HCT116 (cell line): Measurements from ENCODE around the gene ZNF26. TPM values are rescaled to one million over a fixed set of nuclear protein-coding genes. Genes with fewer than 3 reads are reported as not detected.

ENCODE experiments used
- ATAC-seq: fragments of 200-7000 bp; cut with Tn5 transposase; 2 replicates; pipeline ENCODE4 v1.9.1; 2020; ENCODE audit warnings: mild to moderate bottlenecking, moderate library complexity
- BruUV-seq: library from RNA; stranded (reverse); fragments of 400-500 nt; replicated peaks from 2 replicates; lab custom pipeline; 2021; lab: Mats Ljungman, UMichigan
- CTCF ChIA-PET: fragments of 300-600 bp; sonication (Branson Sonifier 250); formaldehyde crosslinking; loops from one replicate; lab custom pipeline; 2021; ENCODE audit warnings: antibody characterized with exemption; lab: Charles Lee
- POLR2A ChIA-PET: fragments of 300-600, 350-600 bp; sonication (Branson Sonifier 250); formaldehyde crosslinking; loops from one replicate; lab custom pipeline; 2021; ENCODE audit warnings: antibody characterized with exemption; lab: Charles Lee
- RAD21 ChIA-PET, 2 experiments: fragments of 300-600 bp; sonication (Branson Sonifier 250); formaldehyde crosslinking; loops; one replicate each; lab custom pipeline; 2023; ENCODE audit warnings: low total read pairs in 2 of 2; ENCODE audit not compliant: uncharacterized antibody in 2 of 2, unreplicated experiment in 2 of 2, low non-redundant PET in 1 of 2; lab: Charles Lee
- DNase-seq: peaks from one replicate; pipeline ENCODE4 v3.0.0-alpha.2; 2010; ENCODE audit warnings: low read depth, low spot score
- H2AFZ ChIP-seq: fragments of 200-600 bp; shearing (Covaris generic), sonication (generic); 2 replicates; pipeline ENCODE4 v1.6.1; 2017; ENCODE audit warnings: low read depth, mixed run types, mixed read lengths, antibody characterized with exemption, low read length; ENCODE audit not compliant: poor library complexity, severe bottlenecking
- H3K27ac ChIP-seq: 2 replicates; pipeline ENCODE4 v1.5.1; 2012; ENCODE audit warnings: low read depth, low read length
- H3K27me3 ChIP-seq: fragments of 200-600 bp; sonication (generic); 2 replicates; pipeline ENCODE4 v1.6.1; 2016; ENCODE audit warnings: mixed run types, low read length, mixed read lengths; ENCODE audit not compliant: insufficient read depth
- H3K36me3 ChIP-seq, 2 experiments: fragments of 200-500 bp in 1 of 2; fragments of 200-600 bp in 1 of 2; sonication (Bioruptor generic) in 1 of 2; sonication (generic) in 1 of 2; 2 replicates each; pipeline versions ENCODE4 v1.5.1 to v1.6.1; 2014 to 2016; ENCODE audit warnings: low read length in 2 of 2, inconsistent platforms in 1 of 2, mixed read lengths in 1 of 2, mixed run types in 1 of 2; ENCODE audit not compliant: insufficient read depth in 2 of 2, control insufficient read depth in 1 of 2
- H3K4me1 ChIP-seq, 2 experiments: fragments of 200-600 bp in 1 of 2; sonication (generic) in 1 of 2; 2 replicates each; pipeline versions ENCODE4 v1.5.1 to v1.6.1; 2012 to 2017; ENCODE audit warnings: low read length in 2 of 2, inconsistent platforms in 1 of 2, mild to moderate bottlenecking in 1 of 2, mixed read lengths in 1 of 2, mixed run types in 1 of 2, moderate library complexity in 1 of 2; ENCODE audit not compliant: insufficient read depth in 2 of 2, control insufficient read depth in 1 of 2
- H3K4me2 ChIP-seq: fragments of 200-600 bp; sonication (generic); 2 replicates; pipeline ENCODE4 v1.6.1; 2017; ENCODE audit warnings: mixed run types, low read length, mixed read lengths
- H3K4me3 ChIP-seq, 2 experiments: fragments of 200-600 bp in 1 of 2; sonication (generic) in 1 of 2; replicated peaks in 1 of 2; 2 replicates each; pipeline ENCODE4 v1.5.1; 2011 to 2016; ENCODE audit warnings: low read length in 2 of 2, control low read depth in 1 of 2, low read depth in 1 of 2, mild to moderate bottlenecking in 1 of 2, mixed read lengths in 1 of 2, mixed run types in 1 of 2
- H3K79me2 ChIP-seq: fragments of 200-600 bp; sonication (generic); 2 replicates; pipeline ENCODE4 v1.6.1; 2017; ENCODE audit warnings: mild to moderate bottlenecking, mixed run types, low read length, moderate library complexity, mixed read lengths; ENCODE audit not compliant: insufficient read depth
- H3K9ac ChIP-seq: fragments of 200-600 bp; sonication (generic); 2 replicates; pipeline ENCODE4 v1.6.1; 2016; ENCODE audit warnings: low read length, mixed read lengths
- H3K9me2 ChIP-seq: fragments of 200-600 bp; sonication (generic), shearing (Covaris generic); 2 replicates; pipeline ENCODE4 v1.6.1; 2017; ENCODE audit warnings: mixed run types, mild to moderate bottlenecking, moderate library complexity; ENCODE audit not compliant: insufficient read depth
- H3K9me3 ChIP-seq, 2 experiments: fragments of 200-500 bp in 1 of 2; fragments of 200-600 bp in 1 of 2; sonication (Bioruptor generic) in 1 of 2; sonication (generic) in 1 of 2; 2 replicates each; pipeline ENCODE4 v1.6.1; 2014 to 2017; ENCODE audit warnings: low read length in 2 of 2, mixed read lengths in 2 of 2, inconsistent platforms in 1 of 2, low read depth in 1 of 2, mild to moderate bottlenecking in 1 of 2, mixed run types in 1 of 2, moderate library complexity in 1 of 2; ENCODE audit not compliant: control insufficient read depth in 1 of 2, insufficient read depth in 1 of 2
- H4K20me1 ChIP-seq: fragments of 200-600 bp; sonication (generic), shearing (Covaris generic); 2 replicates; pipeline ENCODE4 v1.6.1; 2017; ENCODE audit warnings: mixed run types, mild to moderate bottlenecking, moderate library complexity; ENCODE audit not compliant: insufficient read depth
- ATF3 ChIP-seq: IDR thresholded peaks from 2 replicates; pipeline ENCODE4 v1.6.1; 2012
- CBX3 ChIP-seq: IDR thresholded peaks from 2 replicates; pipeline ENCODE4 v1.6.1; 2012; ENCODE audit warnings: low read depth
- CEBPB ChIP-seq: IDR thresholded peaks from 2 replicates; pipeline ENCODE4 v1.6.1; 2012; ENCODE audit warnings: low read depth
- ELF1 ChIP-seq: IDR thresholded peaks from 2 replicates; pipeline ENCODE4 v1.6.1; 2012; ENCODE audit warnings: low read depth, borderline replicate concordance
- EZH2 ChIP-seq: fragments of 200-600 bp; sonication (generic); IDR thresholded peaks from 2 replicates; pipeline ENCODE4 v1.6.1; 2017; ENCODE audit warnings: antibody characterized with exemption, mixed run types
- EZH2phosphoT487 ChIP-seq: fragments of 200-600 bp; IDR thresholded peaks from 2 replicates; pipeline ENCODE4 v1.6.1; 2018; ENCODE audit warnings: antibody characterized with exemption, borderline replicate concordance
- FOSL1 ChIP-seq: IDR thresholded peaks from 2 replicates; pipeline ENCODE4 v1.6.1; 2012; ENCODE audit warnings: low read depth
- JUND ChIP-seq: IDR thresholded peaks from 2 replicates; pipeline ENCODE4 v1.6.1; 2012
- MAX ChIP-seq: IDR thresholded peaks from 2 replicates; pipeline ENCODE4 v1.6.1; 2012
- POLR2A ChIP-seq: IDR thresholded peaks from 2 replicates; pipeline ENCODE4 v1.7.0; 2011; ENCODE audit warnings: borderline replicate concordance; ENCODE audit not compliant: insufficient read depth, insufficient read length; ENCODE audit errors: extremely low read depth
- POLR2AphosphoS5 ChIP-seq: IDR thresholded peaks from 2 replicates; pipeline ENCODE4 v1.6.1; 2011; ENCODE audit warnings: mild to moderate bottlenecking, low read depth, low read length, moderate library complexity
- RAD21 ChIP-seq: IDR thresholded peaks from 2 replicates; pipeline ENCODE4 v1.6.1; 2012; ENCODE audit warnings: low read depth, mild to moderate bottlenecking
- SIN3A ChIP-seq: IDR thresholded peaks from 2 replicates; pipeline ENCODE4 v1.6.1; 2012; ENCODE audit warnings: low read depth
- SRF ChIP-seq: IDR thresholded peaks from 2 replicates; pipeline ENCODE4 v1.6.1; 2012; ENCODE audit warnings: low read depth
- ZFX ChIP-seq: fragments of 450-650 bp; IDR thresholded peaks from 2 replicates; pipeline ENCODE4 v1.6.1; 2017
- ZNF274 ChIP-seq: fragments of 200-500 bp; sonication (Bioruptor generic); IDR thresholded peaks from 2 replicates; pipeline ENCODE4 v1.6.1; 2014; ENCODE audit warnings: mild to moderate bottlenecking, low read depth, low read length, inconsistent platforms
- intact Hi-C: fragments of 100-400 bp; cut with micrococcal nuclease; formaldehyde crosslinking; loops from 2 replicates; pipeline ENCODE4 v1.10.0; 2022
- total RNA-seq: library from RNA; stranded (reverse); gene quantifications from one replicate; pipeline ENCODE4 v1.2.1, GENCODE V29; 2021; ENCODE audit not compliant: unreplicated experiment

ZNF26 gene
- total RNA-seq, 1 experiment from 2014 or later, result 4.4 TPM

DNA sequence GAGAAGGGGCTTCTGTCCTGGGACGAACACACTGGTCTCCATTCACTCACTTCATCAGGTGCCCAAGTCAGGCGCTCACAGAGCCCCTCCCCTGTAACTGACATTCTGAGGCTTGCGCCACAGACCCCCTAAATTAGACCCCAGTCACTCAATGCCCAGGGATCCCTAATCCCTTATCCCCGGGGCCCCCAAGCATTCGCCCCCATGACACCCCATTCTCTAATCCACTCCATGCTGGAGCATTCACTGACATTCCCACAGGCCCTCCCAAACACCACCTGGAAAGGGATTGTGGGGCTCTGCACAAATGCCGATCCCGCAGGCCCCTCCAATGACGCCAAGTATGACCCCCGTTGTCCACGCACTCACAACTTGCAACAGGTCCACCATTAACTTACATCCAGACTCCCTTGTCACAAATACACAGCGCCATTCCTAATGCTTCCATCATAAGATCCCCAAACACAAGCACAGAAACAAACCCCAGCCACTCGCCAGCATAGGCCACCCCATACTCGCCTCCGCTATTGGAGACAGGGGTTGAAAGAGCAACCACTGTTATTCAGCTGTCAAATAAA is 31.6 kb upstream of the ZNF26 start:
- CTCF ChIA-PET, result no interaction called here
- intact Hi-C loops, result no loop called here
- no peak overlapping the region for H3K27ac ChIP-seq

More for the DNA sequence above, 31.6 kb upstream of the ZNF26 start:
- no peak for DNase-seq
- H3K4me2 ChIP-seq, result no peak overlapping the region
- RAD21 ChIA-PET, result no interaction called here
- no peaks in the 10 kb centered on the region for H3K27me3 ChIP-seq
- no peak for TF ChIP-seq EZH2phosphoT487
- TF ChIP-seq CBX3, result no peak
- no peak for TF ChIP-seq EZH2
- TF ChIP-seq MAX, result no peak
- TF ChIP-seq JUND, result no peak
- no peak for TF ChIP-seq ZFX
- TF ChIP-seq POLR2A, result no peak
- no peak for TF ChIP-seq SRF
- TF ChIP-seq ZNF274, result no peak
- TF ChIP-seq POLR2AphosphoS5, result no peak
- TF ChIP-seq FOSL1, result no peak
- no peak for TF ChIP-seq CEBPB
- TF ChIP-seq RAD21, result no peak
- no peak for TF ChIP-seq SIN3A
- no peak for TF ChIP-seq ELF1
- no peak for TF ChIP-seq ATF3
- TF ChIP-seq, all 23 proteins: peak for 0
- ATAC-seq, result no peak
- H3K9me2 ChIP-seq, result no peaks in the 10 kb centered on the region
- H3K9me3 ChIP-seq, result peaks cover 15 to 25% of the 10 kb centered on the region in 2 experiments; a peak in 2 of 4 replicates
- H3K79me2 ChIP-seq, result no peaks in the 10 kb centered on the region
- BruUV-seq, result no TSS peak
- H3K9ac ChIP-seq, result no peak overlapping the region
- H3K36me3 ChIP-seq, result no peaks in the 10 kb centered on the region
- no peak overlapping the region for H2AFZ ChIP-seq
- no peak overlapping the region for H3K4me3 ChIP-seq
- POLR2A ChIA-PET, result no interaction called here
- no peaks in the 10 kb centered on the region for H4K20me1 ChIP-seq
- H3K4me1 ChIP-seq, result no peaks in the 10 kb centered on the region
